Kidney epithelial cell (primary cell): ENCODE data around the gene XRCC1. TPM values are rescaled to one million over a fixed set of nuclear protein-coding genes. Genes with fewer than 3 reads are reported as not detected.

Experiments used
- DNase-seq: peaks from one replicate; pipeline ENCODE4 v3.0.0-alpha.2; 2010; ENCODE audit warnings: low read depth
- H3K27me3 ChIP-seq: 2 replicates; pipeline ENCODE4 v1.6.0; 2011; ENCODE audit warnings: low read length; ENCODE audit not compliant: control insufficient read depth, insufficient read depth
- H3K36me3 ChIP-seq: 2 replicates; pipeline ENCODE4 v1.5.1; 2011; ENCODE audit warnings: low read length; ENCODE audit not compliant: control insufficient read depth, insufficient read depth
- H3K4me3 ChIP-seq: 2 replicates; pipeline ENCODE4 v1.5.1; 2011; ENCODE audit warnings: low read depth, mild to moderate bottlenecking, control low read depth, low read length
- CTCF ChIP-seq: IDR thresholded peaks from 2 replicates; pipeline ENCODE4 v1.5.1; 2011; ENCODE audit warnings: mild to moderate bottlenecking, moderate library complexity, low read length, control low read depth, inconsistent platforms; ENCODE audit not compliant: insufficient read depth, poor library complexity, severe bottlenecking
- total RNA-seq: library from RNA; depleted of rRNA; stranded (reverse); fragments of >200 nt; gene quantifications from 2 replicates; pipeline ENCODE4 v1.2.3, GENCODE V29; 2015

The XRCC1 gene
- total RNA-seq, 1 donor from 2014 or later: 32.9 TPM

DNA sequence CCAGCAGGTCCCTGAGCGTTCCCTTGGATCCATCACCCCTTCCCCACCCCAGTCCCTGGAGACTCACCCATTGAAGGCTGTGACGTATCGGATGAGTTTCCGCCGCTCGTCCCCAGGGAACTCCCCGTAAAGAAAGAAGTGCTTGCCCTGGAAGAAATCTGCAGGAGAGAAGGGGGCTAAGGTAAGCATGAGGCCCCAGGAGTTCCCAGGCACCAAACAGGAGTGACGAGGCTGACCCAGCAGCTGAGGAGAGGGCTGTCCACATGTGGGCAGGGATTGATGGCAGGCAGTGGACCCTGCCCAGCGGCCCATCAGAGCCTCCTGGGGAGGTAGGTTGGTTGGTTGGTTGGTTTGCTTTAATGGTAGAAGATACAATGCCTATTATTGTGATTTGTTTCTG lies 31.2 kb downstream of the XRCC1 start:
- Histone ChIP-seq H3K27me3 (no peaks in the 10 kb centered on the region), H3K4me3 (no peak overlapping the region), H3K36me3 (peaks cover 3% of the 10 kb centered on the region)
- no peak for TF ChIP-seq CTCF
- DNase-seq: no peak

GRCh38 chr19:43541920-43542650 lies 33.2 kb downstream of the XRCC1 start:
- no peak for TF ChIP-seq CTCF
- DNase-seq: no peak
- peaks cover 3% of the 10 kb centered on the region for H3K36me3 ChIP-seq
- no peaks in the 10 kb centered on the region for H3K27me3 ChIP-seq
- no peak overlapping the region for H3K4me3 ChIP-seq

- no peak for DNase-seq
- Histone ChIP-seq H3K27me3 (no peaks in the 10 kb centered on the region), H3K36me3 (peaks cover 3% of the 10 kb centered on the region), H3K4me3 (no peak overlapping the region)
- TF ChIP-seq CTCF: no peak
Observed at GRCh38 chr19:43540381-43540780, 34.9 kb downstream of the XRCC1 start.

DNA sequence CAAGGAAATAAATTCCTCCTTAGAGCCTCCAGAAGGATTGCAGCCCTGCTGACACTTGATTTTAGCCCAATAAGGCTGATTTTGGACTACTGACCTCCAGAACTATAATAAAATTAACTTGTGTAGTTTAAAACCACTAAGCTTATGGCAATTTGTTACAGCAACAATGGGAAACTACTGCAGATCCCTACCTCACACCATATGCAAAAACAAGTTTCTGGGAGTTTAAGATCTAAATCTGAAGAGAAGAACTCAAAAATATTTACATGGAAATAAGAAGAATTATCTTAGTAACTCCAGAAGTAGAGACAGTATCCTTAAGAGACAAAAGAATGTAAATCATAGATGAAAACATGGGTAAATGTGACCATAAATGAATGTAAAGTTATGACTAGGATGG lies 36.4 kb downstream of the XRCC1 start:
- no peak for TF ChIP-seq CTCF
- no peak for DNase-seq
- H3K27me3 ChIP-seq: no peaks in the 10 kb centered on the region
- H3K36me3 ChIP-seq: peaks cover 3% of the 10 kb centered on the region
- no peak overlapping the region for H3K4me3 ChIP-seq

GRCh38 chr19:43534816-43535761 lies 40.2 kb downstream of the XRCC1 start:
- H3K36me3 ChIP-seq: peaks cover under 1% of the 10 kb centered on the region
- H3K4me3 ChIP-seq: no peak overlapping the region
- H3K27me3 ChIP-seq: no peaks in the 10 kb centered on the region
- no peak for DNase-seq
- peak; percentile 77 for TF ChIP-seq CTCF
